Neural cell (in vitro differentiated cells): ENCODE data around the gene STUB1. TPM values are rescaled to one million over a fixed set of nuclear protein-coding genes. Genes with fewer than 3 reads are reported as not detected.

Experiments
- H2AFZ ChIP-seq: fragments of 200-600, 300-800 bp; sonication (generic), shearing (Covaris generic); 2 replicates; pipeline ENCODE4 v1.6.0; 2014; ENCODE audit warnings: low read depth, mild to moderate bottlenecking, antibody characterized with exemption, low read length, moderate library complexity
- H3F3A ChIP-seq: fragments of 200-600 bp; shearing (Covaris generic); 2 replicates; pipeline ENCODE4 v1.6.1; 2016; ENCODE audit warnings: mild to moderate bottlenecking, moderate library complexity, mixed read lengths, antibody characterized with exemption, low read length; ENCODE audit not compliant: insufficient read depth, poor library complexity, severe bottlenecking
- H3K27ac ChIP-seq: fragments of 200-600, 300-800 bp; sonication (generic), shearing (Covaris generic); 2 replicates; pipeline ENCODE4 v1.5.1; 2014; ENCODE audit warnings: mild to moderate bottlenecking, low read length, moderate library complexity
- H3K27me3 ChIP-seq: fragments of 300-800, 200-600 bp; sonication (generic), shearing (Covaris generic); 2 replicates; pipeline ENCODE4 v1.6.0; 2014; ENCODE audit warnings: mild to moderate bottlenecking, low read depth, low read length, moderate library complexity; ENCODE audit not compliant: insufficient read depth
- H3K36me3 ChIP-seq: fragments of 300-800, 200-600 bp; sonication (generic), shearing (Covaris generic); 2 replicates; pipeline ENCODE4 v1.5.1; 2014; ENCODE audit warnings: mild to moderate bottlenecking, antibody characterized with exemption, low read length, moderate library complexity; ENCODE audit not compliant: insufficient read depth
- H3K4me2 ChIP-seq: fragments of 300-800, 200-600 bp; sonication (generic), shearing (Covaris generic); 2 replicates; pipeline ENCODE4 v1.6.0; 2014; ENCODE audit warnings: mild to moderate bottlenecking, low read length
- H3K4me3 ChIP-seq: fragments of 300-800, 200-600 bp; sonication (generic), shearing (Covaris generic); 2 replicates; pipeline ENCODE4 v1.5.1; 2014; ENCODE audit warnings: mild to moderate bottlenecking, low read length, moderate library complexity
- H3K79me2 ChIP-seq: fragments of 200-600 bp; shearing (Covaris generic); replicated peaks from 2 replicates; pipeline ENCODE4 v1.6.0; 2014; ENCODE audit warnings: mild to moderate bottlenecking, low read length, moderate library complexity; ENCODE audit not compliant: insufficient read depth
- H3K9ac ChIP-seq: fragments of 300-800, 200-600 bp; sonication (generic), shearing (Covaris generic); 2 replicates; pipeline ENCODE4 v1.6.1; 2016; ENCODE audit warnings: mild to moderate bottlenecking, low read length, mixed read lengths
- H3K9me2 ChIP-seq: fragments of 200-600 bp; shearing (Covaris generic); 2 replicates; pipeline ENCODE4 v1.6.1; 2016; ENCODE audit warnings: mild to moderate bottlenecking, low read length, mixed read lengths; ENCODE audit not compliant: insufficient read depth
- H3K9me3 ChIP-seq: fragments of 200-600, 300-800 bp; sonication (generic), shearing (Covaris generic); 2 replicates; pipeline ENCODE4 v1.6.1; 2016; ENCODE audit warnings: mild to moderate bottlenecking, mixed run types, low read length, moderate library complexity, mixed read lengths
- H4K20me1 ChIP-seq: fragments of 200-600 bp; shearing (Covaris generic); 2 replicates; pipeline ENCODE4 v1.6.1; 2016; ENCODE audit warnings: mild to moderate bottlenecking, mixed run types; ENCODE audit not compliant: insufficient read depth
- EP300 ChIP-seq: fragments of 450-650 bp; conservative IDR thresholded peaks from 2 replicates; pipeline ENCODE4 v1.6.1; 2014; ENCODE audit warnings: antibody characterized with exemption, mild to moderate bottlenecking, moderate library complexity; ENCODE audit not compliant: poor library complexity, severe bottlenecking
- EZH2 ChIP-seq: fragments of 200-600, 300-800 bp; shearing (Covaris generic), sonication (generic); IDR thresholded peaks from 2 replicates; pipeline ENCODE4 v1.6.1; 2014; ENCODE audit warnings: antibody characterized with exemption, low read length, borderline replicate concordance, mild to moderate bottlenecking; ENCODE audit not compliant: insufficient read depth, poor library complexity, severe bottlenecking
- MXI1 ChIP-seq: fragments of 450-650 bp; conservative IDR thresholded peaks from 2 replicates; pipeline ENCODE4 v1.6.1; 2014; ENCODE audit warnings: antibody characterized with exemption, mild to moderate bottlenecking; ENCODE audit not compliant: poor library complexity, severe bottlenecking
- POLR2AphosphoS5 ChIP-seq: IDR thresholded peaks from 2 replicates; pipeline ENCODE4 v1.6.1; 2012
- RAD21 ChIP-seq: fragments of 450-650 bp; conservative IDR thresholded peaks from 2 replicates; pipeline ENCODE4 v1.6.1; 2014; ENCODE audit warnings: antibody characterized with exemption, mild to moderate bottlenecking, moderate library complexity
- SMC3 ChIP-seq: fragments of 450-650 bp; conservative IDR thresholded peaks from 2 replicates; pipeline ENCODE4 v1.6.1; 2014; ENCODE audit warnings: antibody characterized with exemption, mild to moderate bottlenecking, moderate library complexity; ENCODE audit not compliant: poor library complexity
- TAF1 ChIP-seq: IDR thresholded peaks from 2 replicates; pipeline ENCODE4 v1.6.1; 2012; ENCODE audit warnings: low read depth
- polyA plus RNA-seq: library from polyadenylated mRNA; depleted of rRNA; stranded (reverse); fragments of >200 nt; gene quantifications from 2 replicates; pipeline ENCODE4 v1.2.3, GENCODE V29; 2014
- TF ChIP-seq, protein P1 (sequence below): IDR thresholded peaks from 2 replicates; pipeline ENCODE4 v1.6.1; 2012; ENCODE audit warnings: borderline replicate concordance

Gene STUB1
- polyA plus RNA-seq, 1 donor from 2014 or later = 120 TPM

DNA sequence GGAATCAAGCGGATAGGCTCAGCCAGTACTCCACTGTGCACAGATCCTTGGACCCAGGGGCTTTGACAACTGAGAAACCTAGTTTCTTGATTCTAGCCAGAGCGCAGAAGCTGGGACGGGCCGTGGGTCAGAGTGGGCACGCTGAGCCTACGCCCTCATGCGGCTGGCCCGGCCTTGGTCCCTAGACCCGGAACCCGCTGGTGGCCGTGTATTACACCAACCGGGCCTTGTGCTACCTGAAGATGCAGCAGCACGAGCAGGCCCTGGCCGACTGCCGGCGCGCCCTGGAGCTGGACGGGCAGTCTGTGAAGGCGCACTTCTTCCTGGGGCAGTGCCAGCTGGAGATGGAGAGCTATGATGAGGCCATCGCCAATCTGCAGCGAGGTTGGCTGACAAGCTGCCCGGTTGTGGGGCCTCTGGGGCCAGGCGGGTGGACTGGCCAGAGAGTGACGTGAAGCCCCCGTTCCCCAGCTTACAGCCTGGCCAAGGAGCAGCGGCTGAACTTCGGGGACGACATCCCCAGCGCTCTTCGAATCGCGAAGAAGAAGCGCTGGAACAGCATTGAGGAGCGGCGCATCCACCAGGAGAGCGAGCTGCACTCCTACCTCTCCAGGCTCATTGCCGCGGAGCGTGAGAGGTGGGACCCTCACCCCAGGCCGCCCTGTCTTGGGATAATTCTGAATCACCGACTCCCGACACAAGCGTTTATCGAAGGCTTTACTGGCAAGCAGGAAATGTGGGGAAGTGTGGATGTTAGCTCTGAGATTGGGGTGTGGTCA lies 946 bp downstream of the STUB1 start:
- Histone ChIP-seq H3K36me3 (no peaks in the 10 kb centered on the region), H3K9me2 (no peaks in the 10 kb centered on the region), H3K27ac (no peak overlapping the region), H3K9me3 (no peaks in the 10 kb centered on the region), H3K9ac (peak overlapping the region; percentile 74), H3K27me3 (no peaks in the 10 kb centered on the region), H3K79me2 (peaks cover 20% of the 10 kb centered on the region), H3K4me3 (peak overlapping the region; percentile 70), H3F3A (no peaks in the 10 kb centered on the region), H4K20me1 (peaks cover 6% of the 10 kb centered on the region), H2AFZ (no peak overlapping the region), H3K4me2 (peak overlapping the region; percentile 93)
- no peak for TF ChIP-seq EP300
- no peak for TF ChIP-seq MXI1
- no peak for TF ChIP-seq SMC3
- TF ChIP-seq EZH2 = no peak
- no peak for TF ChIP-seq TAF1
- TF ChIP-seq RAD21 = no peak

DNA sequence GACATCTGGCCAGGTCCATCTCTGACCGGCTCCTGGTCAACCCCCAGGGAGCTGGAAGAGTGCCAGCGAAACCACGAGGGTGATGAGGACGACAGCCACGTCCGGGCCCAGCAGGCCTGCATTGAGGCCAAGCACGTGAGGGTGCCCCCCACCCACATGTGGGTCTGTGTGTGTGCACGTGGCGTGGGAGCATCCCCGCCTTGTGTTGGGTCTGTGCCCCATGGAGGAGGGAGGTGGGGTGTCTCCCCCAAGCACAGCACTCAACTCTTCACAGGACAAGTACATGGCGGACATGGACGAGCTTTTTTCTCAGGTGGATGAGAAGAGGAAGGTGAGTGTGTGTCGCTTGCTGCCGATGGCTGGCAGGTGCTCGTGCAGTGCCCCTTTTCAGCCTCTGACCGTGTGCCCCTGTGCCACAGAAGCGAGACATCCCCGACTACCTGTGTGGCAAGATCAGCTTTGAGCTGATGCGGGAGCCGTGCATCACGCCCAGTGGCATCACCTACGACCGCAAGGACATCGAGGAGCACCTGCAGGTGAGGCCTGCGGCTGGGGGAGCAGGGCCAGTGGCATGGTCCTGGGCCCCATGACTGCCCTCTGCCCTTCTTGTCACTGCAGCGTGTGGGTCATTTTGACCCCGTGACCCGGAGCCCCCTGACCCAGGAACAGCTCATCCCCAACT lies 1.7 kb downstream of the STUB1 start:
- H3K4me3 ChIP-seq = peak overlapping the region; percentile 70
- no peaks in the 10 kb centered on the region for H3K27me3 ChIP-seq
- H3K9me2 ChIP-seq = no peaks in the 10 kb centered on the region
- TF ChIP-seq POLR2AphosphoS5 (no peak), TAF1 (no peak), RAD21 (no peak), EP300 (no peak)
- TF ChIP-seq, protein P1, sequence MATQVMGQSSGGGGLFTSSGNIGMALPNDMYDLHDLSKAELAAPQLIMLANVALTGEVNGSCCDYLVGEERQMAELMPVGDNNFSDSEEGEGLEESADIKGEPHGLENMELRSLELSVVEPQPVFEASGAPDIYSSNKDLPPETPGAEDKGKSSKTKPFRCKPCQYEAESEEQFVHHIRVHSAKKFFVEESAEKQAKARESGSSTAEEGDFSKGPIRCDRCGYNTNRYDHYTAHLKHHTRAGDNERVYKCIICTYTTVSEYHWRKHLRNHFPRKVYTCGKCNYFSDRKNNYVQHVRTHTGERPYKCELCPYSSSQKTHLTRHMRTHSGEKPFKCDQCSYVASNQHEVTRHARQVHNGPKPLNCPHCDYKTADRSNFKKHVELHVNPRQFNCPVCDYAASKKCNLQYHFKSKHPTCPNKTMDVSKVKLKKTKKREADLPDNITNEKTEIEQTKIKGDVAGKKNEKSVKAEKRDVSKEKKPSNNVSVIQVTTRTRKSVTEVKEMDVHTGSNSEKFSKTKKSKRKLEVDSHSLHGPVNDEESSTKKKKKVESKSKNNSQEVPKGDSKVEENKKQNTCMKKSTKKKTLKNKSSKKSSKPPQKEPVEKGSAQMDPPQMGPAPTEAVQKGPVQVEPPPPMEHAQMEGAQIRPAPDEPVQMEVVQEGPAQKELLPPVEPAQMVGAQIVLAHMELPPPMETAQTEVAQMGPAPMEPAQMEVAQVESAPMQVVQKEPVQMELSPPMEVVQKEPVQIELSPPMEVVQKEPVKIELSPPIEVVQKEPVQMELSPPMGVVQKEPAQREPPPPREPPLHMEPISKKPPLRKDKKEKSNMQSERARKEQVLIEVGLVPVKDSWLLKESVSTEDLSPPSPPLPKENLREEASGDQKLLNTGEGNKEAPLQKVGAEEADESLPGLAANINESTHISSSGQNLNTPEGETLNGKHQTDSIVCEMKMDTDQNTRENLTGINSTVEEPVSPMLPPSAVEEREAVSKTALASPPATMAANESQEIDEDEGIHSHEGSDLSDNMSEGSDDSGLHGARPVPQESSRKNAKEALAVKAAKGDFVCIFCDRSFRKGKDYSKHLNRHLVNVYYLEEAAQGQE = no peak
- H3K9ac ChIP-seq = no peak overlapping the region
- no peaks in the 10 kb centered on the region for H3K9me3 ChIP-seq
- peaks cover 20% of the 10 kb centered on the region for H3K79me2 ChIP-seq
- H3F3A ChIP-seq = no peaks in the 10 kb centered on the region
- no peak overlapping the region for H3K4me2 ChIP-seq
- H4K20me1 ChIP-seq = peaks cover 6% of the 10 kb centered on the region
- no peak overlapping the region for H2AFZ ChIP-seq
- no peak overlapping the region for H3K27ac ChIP-seq
- H3K36me3 ChIP-seq = no peaks in the 10 kb centered on the region
